Erythroblast (primary cell): Measurements from ENCODE around the gene TFAP2A.

Experiments used
- DNase-seq, 2 experiments: peaks; one replicate each; lab custom pipeline; 2025; lab: John Stamatoyannopoulos, UW
- GATA1 ChIP-seq: IDR thresholded peaks from 2 replicates; pipeline ENCODE4 v1.6.1; 2011; ENCODE audit warnings: low read depth, mild to moderate bottlenecking, control low read depth, low read length, moderate library complexity
- POLR2A ChIP-seq: IDR thresholded peaks from 2 replicates; pipeline ENCODE4 v1.6.1; 2011; ENCODE audit warnings: mild to moderate bottlenecking, low read length

Gene TFAP2A

GRCh38 chr6:10382728-10383330 is 32.0 kb downstream of the TFAP2A start:
- TF ChIP-seq GATA1 (no peak), POLR2A (no peak)
- DNase-seq: no peak

- no peak for DNase-seq
- TF ChIP-seq GATA1: no peak
- no peak for TF ChIP-seq POLR2A
Measured at GRCh38 chr6:10382322-10382721, 32.6 kb downstream of the TFAP2A start.

- no peak for TF ChIP-seq GATA1
- TF ChIP-seq POLR2A: no peak
- no peak for DNase-seq
Measured at GRCh38 chr6:10381830-10382208, 33.1 kb downstream of the TFAP2A start.

- TF ChIP-seq GATA1: no peak
- TF ChIP-seq POLR2A: no peak
Measured at GRCh38 chr6:10381133-10381829, 33.6 kb downstream of the TFAP2A start.

GRCh38 chr6:10375391-10375969 is 39.4 kb downstream of the TFAP2A start:
- TF ChIP-seq POLR2A (no peak), GATA1 (no peak)
- no peak for DNase-seq

More at GRCh38 chr6:10381133-10381829, 33.6 kb downstream of the TFAP2A start:
- DNase-seq: peak; percentile 16 to 21

GRCh38 chr6:10373642-10374359 is 41.1 kb downstream of the TFAP2A start:
- TF ChIP-seq POLR2A: no peak
- TF ChIP-seq GATA1: no peak
- DNase-seq: no peak

GRCh38 chr6:10369896-10370295 is 45.0 kb downstream of the TFAP2A start:
- no peak for DNase-seq
- TF ChIP-seq POLR2A (no peak), GATA1 (no peak)

GRCh38 chr6:10368861-10369260 is 46.0 kb downstream of the TFAP2A start:
- TF ChIP-seq GATA1: no peak
- TF ChIP-seq POLR2A: no peak
- DNase-seq: no peak

- TF ChIP-seq GATA1 (no peak), POLR2A (no peak)
- no peak for DNase-seq
Measured at GRCh38 chr6:10363911-10364310, 51.0 kb downstream of the TFAP2A start.

- TF ChIP-seq GATA1 (no peak), POLR2A (no peak)
- no peak for DNase-seq
Measured at GRCh38 chr6:10362300-10362699, 52.6 kb downstream of the TFAP2A start.

- TF ChIP-seq POLR2A (no peak), GATA1 (no peak)
- DNase-seq: no peak
Measured at GRCh38 chr6:10361428-10361827, 53.4 kb downstream of the TFAP2A start.

GRCh38 chr6:10359581-10359980 is 55.3 kb downstream of the TFAP2A start:
- TF ChIP-seq GATA1: no peak
- TF ChIP-seq POLR2A: no peak
- no peak for DNase-seq

GRCh38 chr6:10355115-10355702 is 59.7 kb downstream of the TFAP2A start:
- TF ChIP-seq GATA1 (no peak), POLR2A (no peak)
- DNase-seq: no peak
